ENCODE measurements around the gene ZNF385A.
"Not testable (repeated sequence)": the region's sequence is repeated elsewhere in the genome, so short reads cannot be mapped to it uniquely, and the experiment has no call there.

The ZNF385A gene

GRCh38 chr12:54330442-54330841 lies 54.1 kb downstream of the ZNF385A start:
- no peaks in the 10 kb centered on the region for H3K79me2 ChIP-seq (ENCODE audit: control insufficient read depth, insufficient read depth, low read length, poor library complexity)
- H2BK5ac ChIP-seq (ENCODE audit: low read depth, low read length, poor library complexity) = peak overlapping the region; percentile 74
- H3K36me3 ChIP-seq (ENCODE audit: control insufficient read depth in 1 of 2, insufficient read depth in 2 of 2, low read length in 2 of 2) = no peaks in the 10 kb centered on the region
- H3K4me3 ChIP-seq (ENCODE audit: low read depth, low read length) = no peak overlapping the region
- no peak overlapping the region for H2AFZ ChIP-seq (ENCODE audit: insufficient read depth, low read length, poor library complexity)
- no peak overlapping the region for H4K12ac ChIP-seq (ENCODE audit: low read depth, low read length)
- no peak overlapping the region for H2BK120ac ChIP-seq (ENCODE audit: insufficient read depth, low read length, poor library complexity)
- peak overlapping the region; percentile 84 for H3K27ac ChIP-seq (ENCODE audit: low read depth, low read length)
- no peaks in the 10 kb centered on the region for H3K27me3 ChIP-seq (ENCODE audit: insufficient read depth, low read length)
- no peak overlapping the region for H4K91ac ChIP-seq (ENCODE audit: low read depth, low read length)
- peak overlapping the region; percentile 27 for H3K4me2 ChIP-seq (ENCODE audit: low read length)
- H2BK12ac ChIP-seq (ENCODE audit: low read length) = peak overlapping the region; percentile 50
- H3K9me3 ChIP-seq (ENCODE audit: insufficient read depth, low read depth, low read length) = no peaks in the 10 kb centered on the region
- no peak overlapping the region for H2AK5ac ChIP-seq (ENCODE audit: low read length)
- DNase-seq = no peak
- H3K18ac ChIP-seq (ENCODE audit: low read length) = no peak overlapping the region
- H3K4me1 ChIP-seq (ENCODE audit: control insufficient read depth in 1 of 2, insufficient read depth in 2 of 2, low read length in 2 of 2) = peaks cover 6 to 13% of the 10 kb centered on the region in 2 experiments
- H3K4ac ChIP-seq (ENCODE audit: low read depth, low read length) = peak overlapping the region; percentile 33
- peaks cover 3% of the 10 kb centered on the region for H3K79me1 ChIP-seq (ENCODE audit: low read length)
- no CpG with 5 or more reads among the region's 3 CpGs for WGBS (ENCODE audit: extremely low coverage, insufficient coverage, insufficient read length)
- H4K8ac ChIP-seq (ENCODE audit: low read depth, low read length) = no peak overlapping the region
- no peak overlapping the region for H3K23ac ChIP-seq (ENCODE audit: low read length)
- no peak overlapping the region for H3K14ac ChIP-seq (ENCODE audit: low read length)
- no peak overlapping the region for H3K9ac ChIP-seq (ENCODE audit: low read length)

DNA sequence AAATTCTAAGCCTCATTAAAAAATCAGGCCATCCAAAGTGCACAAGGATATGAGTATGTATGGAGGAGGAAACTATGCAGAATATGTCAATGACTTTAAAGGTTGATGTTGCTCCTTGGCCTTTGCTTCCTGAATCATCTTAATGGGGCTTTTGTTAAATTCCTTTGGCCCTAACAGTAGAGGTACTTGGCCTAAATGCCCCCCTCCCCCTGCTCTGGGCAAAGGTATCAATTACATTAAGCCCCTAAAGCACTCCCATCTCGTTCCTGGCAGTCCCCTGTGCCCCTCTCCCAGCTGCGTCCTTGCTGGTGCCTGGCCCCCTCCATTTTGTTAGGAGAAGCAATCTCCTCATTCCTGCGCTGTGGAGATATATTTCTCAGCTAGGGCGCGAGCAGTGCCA lies 54.8 kb downstream of the ZNF385A start:
- no peak for DNase-seq
- Histone ChIP-seq H3K18ac (ENCODE audit: low read length) (peak overlapping the region; percentile 84), H3K9me3 (ENCODE audit: insufficient read depth, low read depth, low read length) (no peaks in the 10 kb centered on the region), H2BK12ac (ENCODE audit: low read length) (peak overlapping the region; percentile 27), H2BK5ac (ENCODE audit: low read depth, low read length, poor library complexity) (peak overlapping the region; percentile 74), H3K27ac (ENCODE audit: low read depth, low read length) (peak overlapping the region; percentile 84), H3K4me2 (ENCODE audit: low read length) (peak overlapping the region; percentile 43), H3K14ac (ENCODE audit: low read length) (peak overlapping the region; percentile 28), H3K4me3 (ENCODE audit: low read depth, low read length) (no peak overlapping the region), H3K4ac (ENCODE audit: low read depth, low read length) (peak overlapping the region; percentile 95), H3K9ac (ENCODE audit: low read length) (peak overlapping the region; percentile 79), H3K79me2 (ENCODE audit: control insufficient read depth, insufficient read depth, low read length, poor library complexity) (peaks cover 2% of the 10 kb centered on the region), H3K23ac (ENCODE audit: low read length) (no peak overlapping the region), H3K4me1 (ENCODE audit: control insufficient read depth in 1 of 2, insufficient read depth in 2 of 2, low read length in 2 of 2) (peaks cover 6 to 13% of the 10 kb centered on the region in 2 experiments), H3K79me1 (ENCODE audit: low read length) (peaks cover 7% of the 10 kb centered on the region), H3K27me3 (ENCODE audit: insufficient read depth, low read length) (no peaks in the 10 kb centered on the region), H2AFZ (ENCODE audit: insufficient read depth, low read length, poor library complexity) (no peak overlapping the region), H2BK120ac (ENCODE audit: insufficient read depth, low read length, poor library complexity) (peak overlapping the region; percentile 84), H4K12ac (ENCODE audit: low read depth, low read length) (no peak overlapping the region), H4K91ac (ENCODE audit: low read depth, low read length) (peak overlapping the region; percentile 82), H3K36me3 (ENCODE audit: control insufficient read depth in 1 of 2, insufficient read depth in 2 of 2, low read length in 2 of 2) (no peaks in the 10 kb centered on the region), H2AK5ac (ENCODE audit: low read length) (peak overlapping the region; percentile 79), H4K8ac (ENCODE audit: low read depth, low read length) (peak overlapping the region; percentile 4)
- no CpG with 5 or more reads among the region's 5 CpGs for WGBS (ENCODE audit: extremely low coverage, insufficient coverage, insufficient read length)

GRCh38 chr12:54328595-54329337 lies 55.8 kb downstream of the ZNF385A start:
- peak overlapping the region; percentile 25 for H3K27ac ChIP-seq (ENCODE audit: low read depth, low read length)
- H3K4me1 ChIP-seq (ENCODE audit: control insufficient read depth in 1 of 2, insufficient read depth in 2 of 2, low read length in 2 of 2) = peaks cover 6 to 16% of the 10 kb centered on the region in 2 experiments
- DNase-seq = no peak

GRCh38 chr12:54325442-54326109 lies 59.0 kb downstream of the ZNF385A start:
- peak overlapping the region; percentile 90 for H3K4me3 ChIP-seq (ENCODE audit: low read depth, low read length)
- not testable (repeated sequence) for H3K23ac ChIP-seq (ENCODE audit: low read length); H2BK12ac ChIP-seq (ENCODE audit: low read length); H2AK5ac ChIP-seq (ENCODE audit: low read length); H2BK5ac ChIP-seq (ENCODE audit: low read depth, low read length, poor library complexity); H3K79me2 ChIP-seq (ENCODE audit: control insufficient read depth, insufficient read depth, low read length, poor library complexity); H3K27me3 ChIP-seq (ENCODE audit: insufficient read depth, low read length); H3K36me3 ChIP-seq (ENCODE audit: control insufficient read depth in 1 of 2, insufficient read depth in 2 of 2, low read length in 2 of 2); H3K79me1 ChIP-seq (ENCODE audit: low read length); H3K18ac ChIP-seq (ENCODE audit: low read length); H3K9me3 ChIP-seq (ENCODE audit: insufficient read depth, low read depth, low read length); H2AFZ ChIP-seq (ENCODE audit: insufficient read depth, low read length, poor library complexity)
- H4K91ac ChIP-seq (ENCODE audit: low read depth, low read length) = peak overlapping the region; percentile 52
- H3K9ac ChIP-seq (ENCODE audit: low read length) = peak overlapping the region; percentile 87
- H3K14ac ChIP-seq (ENCODE audit: low read length) = peak overlapping the region; percentile 61
- no CpG with 5 or more reads among the region's 22 CpGs for WGBS (ENCODE audit: extremely low coverage, insufficient coverage, insufficient read length)
- H2BK120ac ChIP-seq (ENCODE audit: insufficient read depth, low read length, poor library complexity) = peak overlapping the region; percentile 27
- H3K4me2 ChIP-seq (ENCODE audit: low read length) = peak overlapping the region; percentile 88
- peak overlapping the region; percentile 77 for H4K8ac ChIP-seq (ENCODE audit: low read depth, low read length)
- peaks cover 3 to 10% of the 10 kb centered on the region in 2 experiments for H3K4me1 ChIP-seq (ENCODE audit: control insufficient read depth in 1 of 2, insufficient read depth in 2 of 2, low read length in 2 of 2)
- peak; percentile 10 to 58 for DNase-seq
- H4K12ac ChIP-seq (ENCODE audit: low read depth, low read length) = peak overlapping the region; percentile 55
- H3K27ac ChIP-seq (ENCODE audit: low read depth, low read length) = peak overlapping the region; percentile 29
- peak overlapping the region; percentile 84 for H3K4ac ChIP-seq (ENCODE audit: low read depth, low read length)

More at GRCh38 chr12:54328595-54329337, 55.8 kb downstream of the ZNF385A start:
- Histone ChIP-seq H3K23ac (ENCODE audit: low read length) (no peak overlapping the region), H3K9me3 (ENCODE audit: insufficient read depth, low read depth, low read length) (no peaks in the 10 kb centered on the region), H2AFZ (ENCODE audit: insufficient read depth, low read length, poor library complexity) (no peak overlapping the region), H4K8ac (ENCODE audit: low read depth, low read length) (no peak overlapping the region), H2BK12ac (ENCODE audit: low read length) (no peak overlapping the region), H3K79me2 (ENCODE audit: control insufficient read depth, insufficient read depth, low read length, poor library complexity) (peaks cover 2% of the 10 kb centered on the region), H2AK5ac (ENCODE audit: low read length) (no peak overlapping the region), H3K79me1 (ENCODE audit: low read length) (peaks cover 10% of the 10 kb centered on the region), H3K4me3 (ENCODE audit: low read depth, low read length) (no peak overlapping the region), H2BK120ac (ENCODE audit: insufficient read depth, low read length, poor library complexity) (no peak overlapping the region), H3K4ac (ENCODE audit: low read depth, low read length) (no peak overlapping the region), H2BK5ac (ENCODE audit: low read depth, low read length, poor library complexity) (no peak overlapping the region), H3K36me3 (ENCODE audit: control insufficient read depth in 1 of 2, insufficient read depth in 2 of 2, low read length in 2 of 2) (no peaks in the 10 kb centered on the region), H3K18ac (ENCODE audit: low read length) (no peak overlapping the region), H3K14ac (ENCODE audit: low read length) (no peak overlapping the region), H3K9ac (ENCODE audit: low read length) (no peak overlapping the region), H3K27me3 (ENCODE audit: insufficient read depth, low read length) (no peaks in the 10 kb centered on the region), H4K12ac (ENCODE audit: low read depth, low read length) (no peak overlapping the region), H4K91ac (ENCODE audit: low read depth, low read length) (peak overlapping the region; percentile 13), H3K4me2 (ENCODE audit: low read length) (no peak overlapping the region)
- no CpG with 5 or more reads among the region's 6 CpGs for WGBS (ENCODE audit: extremely low coverage, insufficient coverage, insufficient read length)
